ENCODE measurements around the gene OR1E2.
"Not testable (repeated sequence)": the region's sequence is repeated elsewhere in the genome, so short reads cannot be mapped to it uniquely, and the experiment has no call there.

Gene OR1E2

GRCh38 chr17:3433741-3434140 lies at the start of gene OR1E2:
OR1E2 (minus strand) TSS chr17:3433841; CDS start chr17:3433841, 0 bp downstream.
- no peak for DNase-seq

GRCh38 chr17:3482852-3483251 lies 49.2 kb upstream of the OR1E2 start:
- no peak for DNase-seq

GRCh38 chr17:3479988-3480387 lies 46.3 kb upstream of the OR1E2 start:
- DNase-seq = no peak

GRCh38 chr17:3475812-3476610 lies 42.4 kb upstream of the OR1E2 start, which contains the start of gene ASPA:
ASPA (plus strand) TSS chr17:3475997; CDS start chr17:3476160, 163 bp downstream.
- no peak for DNase-seq

GRCh38 chr17:3475251-3475685 lies 41.6 kb upstream of the OR1E2 start:
- DNase-seq = no peak

GRCh38 chr17:3474212-3474611 lies 40.6 kb upstream of the OR1E2 start:
- no peak for DNase-seq

GRCh38 chr17:3472137-3472536 lies 38.5 kb upstream of the OR1E2 start:
- no peak for DNase-seq

- no peak for DNase-seq
Measured at GRCh38 chr17:3471599-3471998, 38.0 kb upstream of the OR1E2 start, which contains the start of gene SPATA22. SPATA22 (minus strand) TSS chr17:3471819; CDS start chr17:3469325, 2,494 bp downstream.

- DNase-seq = no peak
Measured at GRCh38 chr17:3469529-3469928, 35.9 kb upstream of the OR1E2 start.

- DNase-seq = not testable (repeated sequence)
Measured at GRCh38 chr17:3466355-3466754, 32.7 kb upstream of the OR1E2 start.

- DNase-seq = no peak
Measured at GRCh38 chr17:3448059-3448665, 14.5 kb upstream of the OR1E2 start.

- DNase-seq = no peak
Measured at GRCh38 chr17:3447625-3448024, 14.0 kb upstream of the OR1E2 start.

GRCh38 chr17:3440451-3440850 lies 6.8 kb upstream of the OR1E2 start:
- DNase-seq = no peak

- no peak for DNase-seq
Measured at GRCh38 chr17:3438368-3438767, 4.7 kb upstream of the OR1E2 start.

- not testable (repeated sequence) for DNase-seq
Measured at GRCh38 chr17:3433215-3433614, 426 bp downstream of the OR1E2 start.

GRCh38 chr17:3418222-3418621 lies 15.4 kb downstream of the OR1E2 start:
- DNase-seq = no peak

GRCh38 chr17:3415610-3416009 lies 18.0 kb downstream of the OR1E2 start:
- no peak for DNase-seq

GRCh38 chr17:3412216-3412615 lies 21.4 kb downstream of the OR1E2 start:
- DNase-seq = not testable (repeated sequence)

GRCh38 chr17:3411070-3411469 lies 22.6 kb downstream of the OR1E2 start, which contains the start of gene OR3A3:
OR3A3 (plus strand) TSS chr17:3411370.
- no peak for DNase-seq

GRCh38 chr17:3403856-3404255 lies 29.8 kb downstream of the OR1E2 start:
- DNase-seq = not testable (repeated sequence)

GRCh38 chr17:3401786-3402185 lies 31.9 kb downstream of the OR1E2 start:
- DNase-seq = no peak

- no peak for DNase-seq
Measured at GRCh38 chr17:3400055-3400454, 33.6 kb downstream of the OR1E2 start.

GRCh38 chr17:3398310-3398709 lies 35.3 kb downstream of the OR1E2 start, which contains the start of gene OR1E1:
OR1E1 (minus strand) TSS chr17:3398410; CDS start chr17:3398410, 0 bp downstream.
- no peak for DNase-seq

- not testable (repeated sequence) for DNase-seq
Measured at GRCh38 chr17:3397801-3398200, 35.8 kb downstream of the OR1E2 start.
